HEK293 (cell line): ENCODE results near the gene CRACDL.

Source experiments
- CTCF ChIA-PET: fragments of 350-600 bp; formaldehyde crosslinking; extraction: SDS; loops from one replicate; lab custom pipeline; 2021; ENCODE audit warnings: antibody characterized with exemption; lab: Yijun Ruan, JAX
- POLR2A ChIA-PET: fragments of 300-600 bp; formaldehyde crosslinking; extraction: SDS; loops from one replicate; lab custom pipeline; 2020; ENCODE audit warnings: antibody characterized with exemption, inconsistent platforms; lab: Yijun Ruan, JAX
- H3K27ac ChIP-seq: fragments of 200-500 bp; sonication (Bioruptor generic); 2 replicates; pipeline ENCODE4 v1.5.1; 2014; ENCODE audit warnings: low read depth, low read length, control low read depth, inconsistent platforms; ENCODE audit errors: extremely low read depth
- H3K36me3 ChIP-seq, 2 experiments: fragments of 200-500 bp in 1 of 2; sonication (Bioruptor generic) in 1 of 2; 1 replicate in 1 of 2; 2 replicates in 1 of 2; pipeline ENCODE4 v1.5.1; 2014 to 2017; ENCODE audit warnings: inconsistent platforms in 2 of 2, low read length in 2 of 2; ENCODE audit not compliant: control insufficient read depth in 2 of 2, insufficient read depth in 1 of 2
- H3K4me1 ChIP-seq: fragments of 200-500 bp; sonication (Bioruptor generic); 2 replicates; pipeline ENCODE4 v1.5.1; 2014; ENCODE audit warnings: mild to moderate bottlenecking, low read length, inconsistent platforms; ENCODE audit not compliant: control insufficient read depth, insufficient read depth
- H3K4me3 ChIP-seq: 2 replicates; pipeline ENCODE4 v1.5.1; 2011; ENCODE audit warnings: low read depth, mild to moderate bottlenecking, control low read depth, low read length, moderate library complexity
- H3K9me3 ChIP-seq: fragments of 200-500 bp; sonication (Bioruptor generic); 2 replicates; pipeline ENCODE4 v1.5.1; 2014; ENCODE audit warnings: low read depth, low read length, inconsistent platforms; ENCODE audit not compliant: control insufficient read depth, insufficient read depth
- GLI2 ChIP-seq: fragments of 450-650 bp; formaldehyde crosslinking; IDR thresholded peaks from 2 replicates; pipeline ENCODE4; 2017; ENCODE audit warnings: missing biosample characterization, missing genetic modification characterization, low read depth, borderline replicate concordance
- GLIS1 ChIP-seq: fragments of 450-650 bp; formaldehyde crosslinking; IDR thresholded peaks from 2 replicates; pipeline ENCODE4 v1.5.1; 2016; ENCODE audit warnings: missing biosample characterization, missing genetic modification characterization
- KLF1 ChIP-seq: fragments of 450-650 bp; formaldehyde crosslinking; IDR thresholded peaks from 2 replicates; pipeline ENCODE4 v1.5.1; 2016; ENCODE audit warnings: missing biosample characterization, missing genetic modification characterization
- MYNN ChIP-seq: fragments of 450-650 bp; formaldehyde crosslinking; IDR thresholded peaks from 2 replicates; pipeline ENCODE4 v1.5.1; 2016; ENCODE audit warnings: missing biosample characterization, missing genetic modification characterization, borderline replicate concordance
- OVOL3 ChIP-seq: fragments of 450-650 bp; formaldehyde crosslinking; IDR thresholded peaks from 2 replicates; pipeline ENCODE4 v1.5.1; 2016; ENCODE audit warnings: missing biosample characterization, missing genetic modification characterization
- SALL2 ChIP-seq: fragments of 450-650 bp; formaldehyde crosslinking; IDR thresholded peaks from 2 replicates; pipeline ENCODE4 v1.5.0; 2017; ENCODE audit warnings: missing biosample characterization, mild to moderate bottlenecking, missing genetic modification characterization, borderline replicate concordance
- YY1 ChIP-seq: fragments of 450-650 bp; formaldehyde crosslinking; IDR thresholded peaks from 2 replicates; pipeline ENCODE4 v1.5.1; 2018; ENCODE audit warnings: missing biosample characterization, missing genetic modification characterization
- ZBTB1 ChIP-seq: fragments of 450-650 bp; formaldehyde crosslinking; IDR thresholded peaks from 2 replicates; pipeline ENCODE4 v1.5.1; 2016; ENCODE audit warnings: missing biosample characterization, missing genetic modification characterization
- ZBTB17 ChIP-seq: fragments of 450-650 bp; formaldehyde crosslinking; IDR thresholded peaks from 2 replicates; pipeline ENCODE4 v1.5.1; 2016; ENCODE audit warnings: missing biosample characterization, missing genetic modification characterization
- ZBTB26 ChIP-seq: fragments of 450-650 bp; formaldehyde crosslinking; optimal IDR thresholded peaks from 2 replicates; pipeline ENCODE3; 2016; ENCODE audit warnings: missing biosample characterization, mild to moderate bottlenecking, missing genetic modification characterization
- ZBTB44 ChIP-seq: fragments of 450-650 bp; IDR thresholded peaks from 2 replicates; pipeline ENCODE4 v1.5.1; 2018; ENCODE audit warnings: missing biosample characterization, mild to moderate bottlenecking, missing genetic modification characterization
- ZNF138 ChIP-seq: fragments of 450-650 bp; formaldehyde crosslinking; IDR thresholded peaks from 2 replicates; pipeline ENCODE4 v1.5.1; 2016; ENCODE audit warnings: missing biosample characterization, missing genetic modification characterization, borderline replicate concordance
- ZNF157 ChIP-seq: fragments of 450-650 bp; formaldehyde crosslinking; IDR thresholded peaks from 2 replicates; pipeline ENCODE4 v1.5.1; 2016; ENCODE audit warnings: missing biosample characterization, missing genetic modification characterization
- ZNF175 ChIP-seq: fragments of 450-650 bp; formaldehyde crosslinking; IDR thresholded peaks from 2 replicates; pipeline ENCODE4 v1.5.1; 2016; ENCODE audit warnings: missing biosample characterization, missing genetic modification characterization
- ZNF214 ChIP-seq: fragments of 450-650 bp; formaldehyde crosslinking; IDR thresholded peaks from 2 replicates; pipeline ENCODE4 v1.5.1; 2017; ENCODE audit warnings: missing biosample characterization, mild to moderate bottlenecking, missing genetic modification characterization, borderline replicate concordance
- ZNF335 ChIP-seq: fragments of 450-650 bp; formaldehyde crosslinking; conservative IDR thresholded peaks from 2 replicates; pipeline ENCODE4 v1.5.1; 2016; ENCODE audit warnings: missing biosample characterization, missing genetic modification characterization
- ZNF37A ChIP-seq: fragments of 450-650 bp; IDR thresholded peaks from 2 replicates; pipeline ENCODE4 v1.5.1; 2018; ENCODE audit warnings: missing biosample characterization, missing genetic modification characterization
- ZNF423 ChIP-seq: fragments of 450-650 bp; formaldehyde crosslinking; IDR thresholded peaks from 2 replicates; pipeline ENCODE4 v1.5.1; 2016; ENCODE audit warnings: missing biosample characterization, missing genetic modification characterization
- ZNF473 ChIP-seq: fragments of 450-650 bp; formaldehyde crosslinking; IDR thresholded peaks from 2 replicates; pipeline ENCODE4 v1.5.1; 2017; ENCODE audit warnings: missing biosample characterization, missing genetic modification characterization
- ZNF514 ChIP-seq: fragments of 450-650 bp; formaldehyde crosslinking; IDR thresholded peaks from 2 replicates; pipeline ENCODE4 v1.5.1; 2016; ENCODE audit warnings: missing biosample characterization, missing genetic modification characterization
- ZNF580 ChIP-seq: fragments of 450-650 bp; formaldehyde crosslinking; IDR thresholded peaks from 2 replicates; pipeline ENCODE4 v1.5.1; 2016; ENCODE audit warnings: missing biosample characterization, missing genetic modification characterization
- ZNF623 ChIP-seq: fragments of 450-650 bp; formaldehyde crosslinking; IDR thresholded peaks from 2 replicates; pipeline ENCODE4 v1.5.1; 2016; ENCODE audit warnings: missing biosample characterization, missing genetic modification characterization
- ZNF629 ChIP-seq: fragments of 450-650 bp; formaldehyde crosslinking; IDR thresholded peaks from 2 replicates; pipeline ENCODE4 v1.5.1; 2017; ENCODE audit warnings: missing biosample characterization, missing genetic modification characterization
- ZNF658 ChIP-seq: fragments of 450-650 bp; formaldehyde crosslinking; IDR thresholded peaks from 2 replicates; pipeline ENCODE4; 2016; ENCODE audit warnings: missing biosample characterization, missing genetic modification characterization
- ZNF768 ChIP-seq: fragments of 450-650 bp; formaldehyde crosslinking; IDR thresholded peaks from 2 replicates; pipeline ENCODE4 v1.5.1; 2018; ENCODE audit warnings: missing biosample characterization, mild to moderate bottlenecking, missing genetic modification characterization
- ZSCAN18 ChIP-seq: fragments of 450-650 bp; formaldehyde crosslinking; IDR thresholded peaks from 2 replicates; pipeline ENCODE4 v1.5.1; 2016; ENCODE audit warnings: missing biosample characterization, missing genetic modification characterization
- ZXDB ChIP-seq: fragments of 450-650 bp; formaldehyde crosslinking; IDR thresholded peaks from 2 replicates; pipeline ENCODE4 v1.5.1; 2016; ENCODE audit warnings: missing biosample characterization, missing genetic modification characterization

CRACDL gene

GRCh38 chr2:98771264-98771663 is 164.8 kb downstream of the CRACDL start:
- Histone ChIP-seq H3K4me1 (no peaks in the 10 kb centered on the region), H3K27ac (no peak overlapping the region), H3K9me3 (no peaks in the 10 kb centered on the region), H3K36me3 (no peaks in the 10 kb centered on the region)
- POLR2A ChIA-PET, result no interaction called here
- CTCF ChIA-PET, result interaction anchor here (0.7 kb wide), 1 partner anchor 359 kb away, joined by 3 read pairs; no protein-coding TSS in a partner anchor
- TF ChIP-seq ZNF623 (tag by site-specific recombination) (peak; percentile 87), ZNF473 (tag by site-specific recombination) (no peak), ZNF423 (tag by site-specific recombination) (no peak), YY1 (tag by site-specific recombination) (no peak), ZXDB (no peak), ZBTB17 (tag by site-specific recombination) (no peak), ZNF37A (tag by site-specific recombination) (no peak), GLIS1 (tag by site-specific recombination) (no peak)
- TF ChIP-seq, all 188 proteins: peak for 1
- H3K4me3 ChIP-seq, result no peak overlapping the region

- H3K4me3 ChIP-seq, result no peak overlapping the region
- CTCF ChIA-PET, result no interaction called here
- H3K9me3 ChIP-seq, result no peaks in the 10 kb centered on the region
- TF ChIP-seq ZNF335 (tag by site-specific recombination), result no peak
- TF ChIP-seq ZBTB26 (tag by site-specific recombination), result no peak
- no peak for TF ChIP-seq OVOL3 (tag by site-specific recombination)
- no peak for TF ChIP-seq ZNF514
- no peak for TF ChIP-seq ZNF175 (tag by site-specific recombination)
- TF ChIP-seq ZNF658, result no peak
- TF ChIP-seq ZNF157 (tag by site-specific recombination), result no peak
- TF ChIP-seq ZNF629, result no peak
- no peak for TF ChIP-seq ZBTB44
- no peak for TF ChIP-seq SALL2 (tag by site-specific recombination)
- no peaks in the 10 kb centered on the region for H3K4me1 ChIP-seq
- no peak overlapping the region for H3K27ac ChIP-seq
- H3K36me3 ChIP-seq, result no peaks in the 10 kb centered on the region
- POLR2A ChIA-PET, result no interaction called here
These were observed 166.2 kb downstream of the CRACDL start for GRCh38 chr2:98769784-98770183.

GRCh38 chr2:98769114-98769476 is 166.9 kb downstream of the CRACDL start:
- Histone ChIP-seq H3K36me3 (no peaks in the 10 kb centered on the region), H3K4me1 (no peaks in the 10 kb centered on the region), H3K9me3 (no peaks in the 10 kb centered on the region), H3K27ac (no peak overlapping the region), H3K4me3 (no peak overlapping the region)
- TF ChIP-seq ZNF768 (tag by site-specific recombination), result no peak
- TF ChIP-seq KLF1, result no peak
- no peak for TF ChIP-seq ZNF138 (tag by site-specific recombination)
- TF ChIP-seq ZBTB1 (tag by site-specific recombination), result no peak
- TF ChIP-seq ZSCAN18 (tag by site-specific recombination), result no peak
- no peak for TF ChIP-seq ZNF580 (tag by site-specific recombination)
- TF ChIP-seq MYNN (tag by site-specific recombination), result no peak
- no peak for TF ChIP-seq ZNF214 (tag by site-specific recombination)
- TF ChIP-seq GLI2 (tag by site-specific recombination), result no peak
- POLR2A ChIA-PET, result no interaction called here
- CTCF ChIA-PET, result interaction anchor here (0.6 kb wide), 1 partner anchor 290 kb away, joined by 4 read pairs; no protein-coding TSS in a partner anchor
